Sigmoid colon (tissue), 7 donors: ENCODE results near the gene PROX1. TPM values are rescaled to one million over a fixed set of nuclear protein-coding genes. Genes with fewer than 3 reads are reported as not detected.

ENCODE experiments used
- DNase-seq: peaks from one replicate; pipeline ENCODE4 v3.0.0-alpha.2; 2019
- H3K27ac ChIP-seq, 4 donors: fragments of 200-600 bp; sonication (generic); one replicate each; pipeline ENCODE4 v1.5.1; 2016 to 2019; ENCODE audit warnings: mild to moderate bottlenecking in 1 of 4
- H3K27me3 ChIP-seq, 3 donors: fragments of 200-600 bp; sonication (generic); one replicate each; pipeline ENCODE4 v1.5.1; 2019; ENCODE audit warnings: mild to moderate bottlenecking in 1 of 3
- H3K36me3 ChIP-seq, 4 donors: fragments of 200-600 bp; sonication (generic); one replicate each; pipeline ENCODE4 v1.5.1; 2016 to 2019
- H3K4me1 ChIP-seq, 4 donors: fragments of 200-600 bp; sonication (generic); one replicate each; pipeline ENCODE4 v1.5.1; 2017 to 2019
- H3K4me3 ChIP-seq, 4 donors: fragments of 200-600 bp; sonication (generic); one replicate each; pipeline ENCODE4 v1.5.1; 2017 to 2019; ENCODE audit warnings: mild to moderate bottlenecking in 2 of 4, moderate library complexity in 1 of 4
- H3K9me3 ChIP-seq, 4 donors: fragments of 200-600 bp in 3 of 4; sonication (generic) in 3 of 4; one replicate each; pipeline versions ENCODE4 v1.5.1 to v1.6.1; 2013 to 2019
- EP300 ChIP-seq, 4 donors: sonication (generic); formaldehyde crosslinking; IDR thresholded peaks; one replicate each; pipeline ENCODE4 v1.6.1; 2017; ENCODE audit warnings: antibody characterized with exemption in 4 of 4
- POLR2A ChIP-seq, 2 donors: fragments of 450-650 bp; IDR thresholded peaks; one replicate each; pipeline ENCODE4 v1.6.1; 2016; ENCODE audit warnings: antibody characterized with exemption in 2 of 2, mild to moderate bottlenecking in 2 of 2, moderate library complexity in 2 of 2
- POLR2AphosphoS5 ChIP-seq, 4 donors: sonication (generic); formaldehyde crosslinking; IDR thresholded peaks; one replicate each; pipeline ENCODE4 v1.6.1; 2017; ENCODE audit warnings: antibody characterized with exemption in 4 of 4
- whole genome bisulfite sequencing, 2 donors: extraction: QIAGEN DNeasy Blood & Tissue Kit; methylation state at CpG; one replicate each; pipeline ENCODE4 v1.1.7; 2013; 5-methylcytosine and 5-hydroxymethylcytosine counted together
- intact Hi-C: fragments of 100-400 bp; cut with DNase I; formaldehyde crosslinking; loops from one replicate; pipeline ENCODE4 v1.15.1; 2023
- polyA plus RNA-seq, 3 donors: library from polyadenylated mRNA; stranded (reverse); fragments of 200-250 nt; gene quantifications; one replicate each; pipeline ENCODE4 v1.2.3, GENCODE V29; 2013
- total RNA-seq, 4 donors: library from RNA; depleted of rRNA; stranded (reverse); fragments of >200 nt; gene quantifications; one replicate each; pipeline ENCODE4 v1.1.0, GENCODE V29; 2016
- TF ChIP-seq, protein P1 (sequence below), 4 experiments: fragments of 450-650 bp in 3 of 4; fragments of 200-600 bp in 1 of 4; IDR thresholded peaks; one replicate each; pipeline ENCODE4 v1.5.1; 2016 to 2019; ENCODE audit warnings: antibody characterized with exemption in 4 of 4, mild to moderate bottlenecking in 3 of 4, moderate library complexity in 2 of 4
- donor health status: healthy with polysubstance abuse.
- donor health status: Bipolar disorder and iron deficiency.
- donor health status: healthy.

Gene PROX1
- total and polyA plus RNA-seq, 7 donors = 1.4 to 7.7 (median 5.4) TPM

DNA sequence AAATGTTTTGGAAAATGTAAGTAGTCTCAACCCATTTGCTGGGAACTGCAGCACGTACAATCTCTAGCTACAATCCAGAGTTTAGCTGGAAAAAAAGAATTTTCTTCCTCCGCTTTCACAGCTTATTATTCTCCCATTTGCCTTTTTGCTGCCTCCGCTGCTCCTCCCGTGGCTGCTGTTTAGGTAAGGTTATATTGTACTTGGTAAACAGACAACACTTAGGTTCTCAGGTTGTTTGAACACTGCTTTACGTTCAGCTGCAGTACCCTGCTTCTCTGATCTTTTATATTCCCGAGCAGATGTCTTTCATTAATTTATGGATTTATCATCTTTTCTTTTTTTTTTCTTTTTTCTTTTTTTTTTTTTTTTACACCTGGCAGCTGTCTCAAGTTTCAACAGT lies 14.3 kb downstream of the PROX1 start:
- TF ChIP-seq EP300 (IDR thresholded peaks at IDR 0.05) = no peak
- TF ChIP-seq POLR2A (IDR thresholded peaks at IDR 0.05) = no peak
- no peak for TF ChIP-seq POLR2AphosphoS5 (IDR thresholded peaks at IDR 0.05)
- TF ChIP-seq, protein P1, sequence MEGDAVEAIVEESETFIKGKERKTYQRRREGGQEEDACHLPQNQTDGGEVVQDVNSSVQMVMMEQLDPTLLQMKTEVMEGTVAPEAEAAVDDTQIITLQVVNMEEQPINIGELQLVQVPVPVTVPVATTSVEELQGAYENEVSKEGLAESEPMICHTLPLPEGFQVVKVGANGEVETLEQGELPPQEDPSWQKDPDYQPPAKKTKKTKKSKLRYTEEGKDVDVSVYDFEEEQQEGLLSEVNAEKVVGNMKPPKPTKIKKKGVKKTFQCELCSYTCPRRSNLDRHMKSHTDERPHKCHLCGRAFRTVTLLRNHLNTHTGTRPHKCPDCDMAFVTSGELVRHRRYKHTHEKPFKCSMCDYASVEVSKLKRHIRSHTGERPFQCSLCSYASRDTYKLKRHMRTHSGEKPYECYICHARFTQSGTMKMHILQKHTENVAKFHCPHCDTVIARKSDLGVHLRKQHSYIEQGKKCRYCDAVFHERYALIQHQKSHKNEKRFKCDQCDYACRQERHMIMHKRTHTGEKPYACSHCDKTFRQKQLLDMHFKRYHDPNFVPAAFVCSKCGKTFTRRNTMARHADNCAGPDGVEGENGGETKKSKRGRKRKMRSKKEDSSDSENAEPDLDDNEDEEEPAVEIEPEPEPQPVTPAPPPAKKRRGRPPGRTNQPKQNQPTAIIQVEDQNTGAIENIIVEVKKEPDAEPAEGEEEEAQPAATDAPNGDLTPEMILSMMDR (IDR thresholded peaks at IDR 0.05) = no peak
- WGBS, 2 donors = 17 to 56% methylated on average over 6 of the region's 6 CpGs
- no peak for DNase-seq
- Histone ChIP-seq H3K27me3 (no peaks in the 10 kb centered on the region), H3K4me3 (no peak overlapping the region), H3K27ac (peak overlapping the region in 1 of 4 donors; percentile 31), H3K36me3 (no peaks in the 10 kb centered on the region), H3K4me1 (peaks cover 0 to 13% (median 5%) of the 10 kb centered on the region in 4 donors), H3K9me3 (no peaks in the 10 kb centered on the region)
- intact Hi-C loops = no loop called here

DNA sequence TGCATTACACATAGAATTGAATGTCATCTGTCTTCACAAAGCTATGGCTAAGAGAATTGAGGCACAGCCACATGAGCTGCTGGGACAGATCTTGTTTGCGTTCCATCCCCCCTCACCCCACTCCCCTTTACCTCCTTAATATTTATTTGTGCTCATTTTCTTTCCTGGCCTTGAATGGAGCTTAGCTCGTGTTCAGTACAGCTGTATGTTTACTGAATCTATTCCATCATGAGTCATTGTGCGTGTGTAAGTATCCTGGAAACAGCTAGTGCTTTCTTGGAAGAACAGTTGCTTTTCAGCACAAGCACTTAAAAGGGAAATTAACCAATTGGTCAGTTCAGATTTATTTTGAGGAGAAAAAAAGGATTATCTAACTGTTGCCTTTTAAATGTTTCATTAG lies 14.7 kb downstream of the PROX1 start:
- WGBS, 2 donors = 8 to 29% methylated on average over 3 of the region's 3 CpGs
- no peaks in the 10 kb centered on the region for H3K36me3 ChIP-seq
- H3K4me3 ChIP-seq = no peak overlapping the region
- no peaks in the 10 kb centered on the region for H3K9me3 ChIP-seq
- intact Hi-C loops = no loop called here
- no peak for DNase-seq
- H3K4me1 ChIP-seq = peaks cover 0 to 13% (median 5%) of the 10 kb centered on the region in 4 donors
- TF ChIP-seq POLR2AphosphoS5 (IDR thresholded peaks at IDR 0.05) = peak in 2 of 4 donors; percentile 46 to 86
- TF ChIP-seq POLR2A (IDR thresholded peaks at IDR 0.05) = no peak
- TF ChIP-seq, protein P1 (IDR thresholded peaks at IDR 0.05) = no peak
- TF ChIP-seq EP300 (IDR thresholded peaks at IDR 0.05) = peak in 1 of 4 donors; percentile 53
- no peaks in the 10 kb centered on the region for H3K27me3 ChIP-seq
- peak overlapping the region in 1 of 4 donors; percentile 31 for H3K27ac ChIP-seq

DNA sequence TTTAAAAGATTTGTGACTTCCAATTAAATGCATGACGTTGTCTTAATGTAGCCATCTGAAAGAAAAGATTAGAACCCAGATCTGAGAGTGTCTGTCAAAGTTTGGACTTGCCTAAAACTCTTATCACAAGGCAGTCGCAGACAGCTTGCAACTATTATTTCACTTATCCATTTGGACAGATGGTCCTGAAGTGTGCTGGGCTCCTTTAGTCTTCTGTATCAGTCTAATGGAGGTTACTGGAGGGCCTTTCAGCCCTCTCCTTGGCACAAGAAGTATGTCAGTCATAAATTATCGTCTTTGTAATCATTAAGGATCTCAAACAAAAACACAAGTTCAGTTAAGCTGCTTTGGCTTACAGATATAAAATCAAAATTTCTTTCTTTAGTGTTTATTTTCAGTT lies 15.5 kb downstream of the PROX1 start:
- no peak for TF ChIP-seq POLR2AphosphoS5 (IDR thresholded peaks at IDR 0.05)
- no peak for TF ChIP-seq POLR2A (IDR thresholded peaks at IDR 0.05)
- no peak for TF ChIP-seq EP300 (IDR thresholded peaks at IDR 0.05)
- Histone ChIP-seq H3K36me3 (no peaks in the 10 kb centered on the region), H3K4me1 (peaks cover 0 to 13% (median 5%) of the 10 kb centered on the region in 4 donors), H3K9me3 (no peaks in the 10 kb centered on the region), H3K4me3 (no peak overlapping the region), H3K27me3 (no peaks in the 10 kb centered on the region), H3K27ac (peak overlapping the region in 1 of 4 donors; percentile 31)
- DNase-seq = no peak
- WGBS, 2 donors = 69 to 70% methylated on average over 3 of the region's 3 CpGs
- intact Hi-C loops = no loop called here

DNA sequence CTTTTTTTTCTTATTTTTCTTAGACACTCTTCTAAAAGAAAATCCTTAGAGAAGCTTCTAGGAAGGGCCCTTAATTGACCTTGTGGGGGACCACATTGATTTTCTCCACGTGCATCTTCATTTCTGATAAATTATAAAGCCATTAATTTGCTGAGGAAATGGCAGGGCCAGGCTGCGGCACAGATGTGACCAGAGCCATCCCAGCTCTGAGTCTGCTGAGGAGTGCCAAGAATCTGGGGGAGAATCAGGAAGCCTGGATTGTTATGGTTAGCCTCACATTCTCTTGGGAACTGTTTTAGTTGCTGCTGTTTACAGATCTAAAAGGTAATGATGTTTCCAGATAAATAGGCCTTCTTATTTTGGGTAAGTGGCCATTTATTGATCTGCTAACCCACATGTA lies 16.2 kb downstream of the PROX1 start:
- TF ChIP-seq POLR2AphosphoS5 (IDR thresholded peaks at IDR 0.05) (no peak), EP300 (IDR thresholded peaks at IDR 0.05) (no peak), POLR2A (IDR thresholded peaks at IDR 0.05) (no peak)
- TF ChIP-seq, protein P1 (IDR thresholded peaks at IDR 0.05) = no peak
- H3K9me3 ChIP-seq = no peaks in the 10 kb centered on the region
- no peak overlapping the region for H3K27ac ChIP-seq
- intact Hi-C loops = no loop called here
- H3K36me3 ChIP-seq = no peaks in the 10 kb centered on the region
- peaks cover 0 to 13% (median 5%) of the 10 kb centered on the region in 4 donors for H3K4me1 ChIP-seq
- H3K4me3 ChIP-seq = no peak overlapping the region
- H3K27me3 ChIP-seq = no peaks in the 10 kb centered on the region
- no peak for DNase-seq
- 57 to 84% methylated on average over 2 of the region's 2 CpGs for WGBS, 2 donors

DNA sequence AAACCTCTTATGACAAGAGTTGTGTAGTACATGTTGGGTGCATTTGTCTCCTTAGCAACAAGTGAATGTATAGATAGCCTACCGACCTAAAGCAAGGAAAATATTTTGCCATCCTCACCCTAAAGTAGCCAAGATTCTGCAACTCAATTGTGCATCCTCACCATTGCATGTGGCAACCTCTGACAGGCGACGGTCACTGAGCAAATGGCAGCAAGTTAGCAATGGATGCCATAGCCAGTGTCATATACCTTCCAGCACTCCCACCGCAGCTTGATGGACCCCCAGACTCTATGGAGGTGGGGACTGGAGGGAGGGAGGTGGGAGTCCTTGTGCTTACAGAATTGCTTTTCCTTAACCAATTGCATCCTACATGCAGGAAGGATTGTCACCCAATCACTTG lies 17.0 kb downstream of the PROX1 start:
- H3K4me3 ChIP-seq = no peak overlapping the region
- H3K36me3 ChIP-seq = no peaks in the 10 kb centered on the region
- TF ChIP-seq, protein P1 (IDR thresholded peaks at IDR 0.05) = no peak
- TF ChIP-seq POLR2AphosphoS5 (IDR thresholded peaks at IDR 0.05) (no peak), EP300 (IDR thresholded peaks at IDR 0.05) (no peak), POLR2A (IDR thresholded peaks at IDR 0.05) (no peak)
- peaks cover 0 to 13% (median 5%) of the 10 kb centered on the region in 4 donors for H3K4me1 ChIP-seq
- WGBS, 2 donors = 88 to 90% methylated on average over 4 of the region's 4 CpGs
- DNase-seq = no peak
- intact Hi-C loops = no loop called here
- H3K9me3 ChIP-seq = no peaks in the 10 kb centered on the region
- H3K27ac ChIP-seq = no peak overlapping the region
- H3K27me3 ChIP-seq = no peaks in the 10 kb centered on the region
